Mucosa of gallbladder (tissue), 1 donor: ENCODE data around the gene PGD. TPM values are rescaled to one million over a fixed set of nuclear protein-coding genes. Genes with fewer than 3 reads are reported as not detected.
"Not testable (repeated sequence)": the region's sequence is repeated elsewhere in the genome, so short reads cannot be mapped to it uniquely, and the experiment has no call there.

Experiments
- DNase-seq: peaks from one replicate; pipeline ENCODE4 v3.0.0-alpha.2; 2020; ENCODE audit warnings: low spot score
- total RNA-seq: library from RNA; stranded (reverse); gene quantifications from one replicate; pipeline ENCODE4 v1.2.1, GENCODE V29; 2021
- donor health status: DM: no; HTN: no; CAD: no.

The PGD gene
- total RNA-seq, 1 donor from 2014 or later = 165 TPM

DNA sequence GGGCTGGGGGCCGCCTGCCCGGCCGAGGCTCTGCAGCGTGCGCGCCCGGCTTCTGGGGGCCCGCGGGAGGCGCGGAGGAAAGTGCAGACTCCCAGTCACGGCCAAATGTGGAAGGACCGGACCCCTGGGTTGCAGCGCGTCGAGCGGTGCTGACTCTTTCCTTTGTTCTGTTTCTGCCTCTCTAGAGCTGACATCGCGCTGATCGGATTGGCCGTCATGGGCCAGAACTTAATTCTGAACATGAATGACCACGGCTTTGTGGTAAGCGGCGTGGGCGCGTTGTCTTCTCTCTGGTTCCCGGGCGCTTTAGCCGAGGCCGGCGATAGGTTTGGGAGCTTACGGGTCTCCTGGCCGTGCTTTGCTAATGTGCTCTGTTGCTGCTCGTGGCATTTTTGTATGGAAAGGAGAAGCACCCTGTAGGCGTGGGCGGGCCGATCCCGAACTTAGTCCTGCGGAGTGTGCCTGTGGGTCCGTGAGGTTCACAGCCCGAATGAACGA, 629 bp downstream of the PGD start:
- no peak for DNase-seq

GRCh38 chr1:10400013-10400412, 1.1 kb downstream of the PGD start:
- DNase-seq = no peak

DNA sequence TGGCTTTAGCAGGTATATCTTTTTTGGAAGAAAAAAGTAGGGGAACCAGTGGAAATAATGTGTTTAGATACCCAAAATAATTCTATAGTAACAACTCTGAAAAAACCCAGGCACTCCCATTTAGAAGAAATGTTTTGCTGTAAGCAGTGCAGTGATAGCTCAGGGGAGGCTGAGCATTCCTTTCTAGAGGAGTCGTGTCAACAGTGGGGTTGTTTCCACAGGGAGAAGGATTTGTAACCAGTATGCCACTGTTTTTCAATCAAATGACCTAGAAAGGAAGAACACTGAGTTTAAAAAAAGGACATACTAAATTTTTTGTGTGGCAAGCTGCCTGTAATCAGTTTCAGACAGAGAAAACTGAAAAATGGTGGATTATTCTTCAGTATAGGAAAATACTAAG, 2.4 kb downstream of the PGD start:
- DNase-seq = no peak

GRCh38 chr1:10402729-10403274, 3.9 kb downstream of the PGD start:
- no peak for DNase-seq

DNA sequence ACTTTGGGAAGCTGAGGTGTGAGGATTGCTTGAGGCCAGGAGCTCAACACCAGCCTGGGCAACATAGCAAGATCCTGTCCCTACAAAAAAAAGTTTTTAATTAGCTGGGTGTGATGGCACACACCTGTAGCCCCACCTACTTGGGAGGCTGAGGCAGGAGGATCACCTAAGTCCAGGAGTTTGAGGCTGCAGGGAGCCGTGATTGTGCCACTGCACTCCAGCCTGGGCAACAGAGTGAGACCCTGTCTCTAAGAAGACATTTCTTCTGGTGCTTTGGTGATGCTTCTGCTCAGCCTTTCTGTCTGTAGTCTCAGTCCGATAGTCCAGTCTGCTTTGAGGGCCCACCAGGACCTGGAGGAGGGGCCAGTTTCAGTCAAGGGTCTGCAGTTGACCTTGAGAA, 8.3 kb downstream of the PGD start:
- no peak for DNase-seq

- peak; percentile 39 for DNase-seq
These were observed 16.5 kb downstream of the PGD start for GRCh38 chr1:10415211-10415930.

- DNase-seq = not testable (repeated sequence)
These were observed 17.1 kb downstream of the PGD start for GRCh38 chr1:10415967-10416366.

DNA sequence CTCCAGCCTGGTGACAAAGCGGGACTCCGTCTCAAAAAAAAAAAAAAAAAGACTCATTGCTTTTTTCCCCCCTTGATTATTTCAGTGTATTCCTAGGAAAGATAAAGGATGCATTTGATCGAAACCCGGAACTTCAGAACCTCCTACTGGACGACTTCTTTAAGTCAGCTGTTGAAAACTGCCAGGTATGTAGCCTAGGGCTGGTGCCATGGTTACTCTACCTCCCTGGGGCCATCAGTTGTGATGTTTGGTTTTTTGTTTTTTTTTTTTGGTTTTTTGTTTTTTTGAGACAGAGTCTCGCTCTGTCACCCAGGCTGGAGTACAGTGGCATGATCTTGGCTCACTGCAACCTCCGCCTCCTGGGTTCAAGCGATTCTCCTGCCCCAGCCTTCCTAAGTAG, 19.9 kb downstream of the PGD start:
- DNase-seq = not testable (repeated sequence)

DNA sequence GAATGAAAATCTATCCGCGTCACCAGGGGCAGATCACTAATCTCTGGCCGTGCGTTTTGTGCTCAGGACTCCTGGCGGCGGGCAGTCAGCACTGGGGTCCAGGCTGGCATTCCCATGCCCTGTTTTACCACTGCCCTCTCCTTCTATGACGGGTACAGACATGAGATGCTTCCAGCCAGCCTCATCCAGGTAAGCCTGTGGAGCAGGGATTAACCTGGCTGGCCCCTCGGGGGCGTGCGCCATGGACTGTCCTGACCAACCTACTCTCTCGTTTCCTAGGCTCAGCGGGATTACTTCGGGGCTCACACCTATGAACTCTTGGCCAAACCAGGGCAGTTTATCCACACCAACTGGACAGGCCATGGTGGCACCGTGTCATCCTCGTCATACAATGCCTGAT, 20.5 kb downstream of the PGD start:
- DNase-seq = no peak

- no peak for DNase-seq
These were observed 22.8 kb downstream of the PGD start for GRCh38 chr1:10421637-10422036.

- DNase-seq = peak; percentile 31
These were observed 25.2 kb downstream of the PGD start for GRCh38 chr1:10424034-10424433.

DNA sequence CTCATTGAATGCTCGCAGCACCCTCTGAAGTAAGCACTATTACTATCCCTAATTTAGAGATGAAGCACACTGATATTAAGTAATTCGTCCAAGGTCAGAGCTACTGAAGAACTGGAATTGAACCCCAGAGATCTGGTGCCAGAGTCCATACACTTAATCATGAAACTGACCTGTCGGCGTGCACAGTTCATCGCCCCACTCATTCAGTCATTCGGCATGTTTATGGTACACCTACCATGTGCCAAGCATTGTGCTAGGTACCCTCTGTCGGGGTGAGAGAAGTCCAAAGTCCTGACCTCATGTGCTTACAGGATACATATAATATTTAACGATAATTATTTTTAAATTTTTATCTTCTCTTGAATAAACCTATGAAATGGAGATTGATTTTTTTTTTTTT, 25.8 kb downstream of the PGD start:
- DNase-seq = peak; percentile 27

GRCh38 chr1:10425826-10426534, 27.1 kb downstream of the PGD start:
- not testable (repeated sequence) for DNase-seq

GRCh38 chr1:10426535-10426848, 27.6 kb downstream of the PGD start:
- not testable (repeated sequence) for DNase-seq

DNA sequence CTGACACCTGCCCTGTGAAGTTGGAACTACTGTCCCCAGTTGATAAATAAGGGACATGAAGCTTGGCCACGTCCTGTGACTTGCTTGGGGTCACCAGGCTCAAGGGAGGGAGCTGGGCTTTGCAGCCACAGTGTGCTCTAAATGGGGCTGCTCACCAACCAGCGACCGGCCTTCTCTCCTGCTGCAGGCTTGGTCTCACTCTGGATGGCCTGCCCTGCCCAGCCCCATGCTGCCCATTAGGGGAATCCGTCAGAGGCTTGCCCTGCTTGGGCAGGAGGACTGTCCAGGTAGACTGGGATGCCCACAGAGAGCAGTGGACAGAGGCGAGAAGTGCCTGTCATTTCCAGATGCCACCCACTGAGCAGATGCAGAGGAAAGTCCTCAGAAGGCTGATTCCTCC, 30.1 kb downstream of the PGD start:
- DNase-seq = no peak

DNA sequence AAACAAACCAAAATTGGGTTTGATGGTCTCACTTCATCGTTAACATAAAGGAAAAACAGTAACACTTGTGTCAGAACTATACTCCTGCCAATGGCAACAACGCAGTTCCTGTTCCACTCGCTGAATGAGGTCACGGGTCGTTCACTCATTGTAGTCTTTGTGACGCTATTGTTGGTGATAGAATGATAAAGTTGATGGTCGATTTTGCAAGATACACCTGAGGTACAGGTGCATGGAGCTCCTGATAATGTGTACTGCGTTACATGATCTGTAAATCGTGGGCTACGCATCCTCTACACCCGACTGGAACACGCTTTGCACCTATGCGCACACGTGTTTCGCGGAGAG, 31.0 kb downstream of the PGD start:
- DNase-seq = no peak

GRCh38 chr1:10430216-10431069, 31.6 kb downstream of the PGD start, which contains the start of gene CENPS:
CENPS (plus strand) TSS chr1:10430433; CDS start chr1:10430518, 85 bp downstream.
- DNase-seq = peak; percentile 94

DNA sequence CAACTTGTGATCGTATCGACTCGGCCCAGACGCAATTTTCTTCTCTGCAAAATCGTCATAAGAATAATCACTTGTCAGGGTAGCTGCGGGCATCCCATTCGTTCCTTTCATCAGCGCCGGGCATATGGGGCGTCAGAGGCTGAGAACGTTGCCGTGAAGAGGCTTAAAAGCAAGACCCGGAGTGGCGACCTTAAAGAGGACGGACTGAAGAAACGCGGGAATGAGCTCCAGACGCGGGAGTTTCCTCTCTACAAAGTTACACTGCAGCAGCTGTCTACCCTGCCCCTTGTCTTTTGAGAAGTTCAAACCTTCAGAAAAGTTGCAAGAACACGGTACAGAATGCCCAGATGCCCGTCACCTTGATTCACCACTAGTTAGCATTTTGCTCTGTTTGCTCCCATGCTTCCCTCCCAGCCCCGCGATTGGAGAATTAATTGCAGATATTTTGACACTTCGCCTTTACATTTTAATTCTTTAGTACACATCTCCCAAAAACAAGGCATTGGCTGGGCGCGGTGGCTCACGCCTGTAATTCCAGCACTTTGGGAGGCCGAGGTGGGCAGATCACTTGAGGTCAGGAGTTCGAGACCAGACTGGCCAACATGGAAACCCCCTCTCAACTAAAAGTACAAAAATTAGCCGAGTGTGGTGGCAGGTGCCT, 32.3 kb downstream of the PGD start:
- no peak for DNase-seq

GRCh38 chr1:10432910-10433700, 34.2 kb downstream of the PGD start:
- DNase-seq = no peak

DNA sequence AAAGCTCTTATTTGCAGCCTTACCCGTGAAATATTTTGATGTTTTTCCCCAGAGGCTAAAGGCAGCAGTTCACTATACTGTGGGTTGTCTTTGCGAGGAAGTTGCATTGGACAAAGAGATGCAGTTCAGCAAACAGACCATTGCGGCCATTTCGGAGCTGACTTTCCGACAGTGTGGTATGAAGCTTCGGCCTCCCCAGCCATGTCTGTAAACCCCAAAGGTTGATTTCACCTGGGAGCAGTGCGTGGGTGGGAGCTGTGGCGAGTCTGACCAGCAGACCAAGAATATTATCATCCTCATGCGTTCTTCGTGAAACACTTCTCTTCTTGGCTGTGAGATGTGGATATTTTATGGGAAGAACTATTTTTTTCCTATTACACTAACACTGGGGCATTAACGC, 34.9 kb downstream of the PGD start:
- no peak for DNase-seq

DNA sequence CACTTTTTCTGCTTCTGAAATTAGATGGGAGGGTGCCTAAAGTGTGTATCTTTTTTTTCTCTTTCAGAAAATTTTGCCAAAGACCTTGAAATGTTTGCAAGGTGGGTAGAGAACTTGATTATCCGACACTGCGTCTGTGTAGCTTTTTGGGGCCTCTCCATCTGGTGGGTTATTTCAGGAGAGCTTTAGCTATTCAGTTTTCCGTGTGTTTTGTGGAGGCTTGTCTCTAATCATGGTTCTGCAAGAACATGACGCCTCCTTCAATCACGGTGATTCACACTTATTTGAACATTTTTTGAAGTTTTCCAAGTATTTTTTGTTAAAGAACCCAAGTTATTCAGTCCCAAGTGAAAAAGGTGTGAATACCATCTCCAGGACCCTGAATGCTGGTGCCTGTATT, 35.7 kb downstream of the PGD start:
- no peak for DNase-seq
